ENCODE data around the gene NRL. TPM values are rescaled to one million over a fixed set of nuclear protein-coding genes. Genes with fewer than 3 reads are reported as not detected.

Gene NRL
- total RNA-seq, 2 donors from 2014 or later: 0.88 to 2.7 TPM

GRCh38 chr14:24129410-24129998, 14.8 kb upstream of the NRL start:
- no peak for DNase-seq
- Histone ChIP-seq H3K27me3 (no peaks in the 10 kb centered on the region), H3K9ac (ENCODE audit: low read depth in 2 of 2, low read length in 2 of 2) (no peak overlapping the region), H3K4me1 (no peaks in the 10 kb centered on the region), H3K9me3 (no peaks in the 10 kb centered on the region), H3K36me3 (no peaks in the 10 kb centered on the region), H3K27ac (no peak overlapping the region), H3K4me3 (no peak overlapping the region)
- intact Hi-C loops (cut with DNase I): no loop called here
- TF ChIP-seq, protein P1, sequence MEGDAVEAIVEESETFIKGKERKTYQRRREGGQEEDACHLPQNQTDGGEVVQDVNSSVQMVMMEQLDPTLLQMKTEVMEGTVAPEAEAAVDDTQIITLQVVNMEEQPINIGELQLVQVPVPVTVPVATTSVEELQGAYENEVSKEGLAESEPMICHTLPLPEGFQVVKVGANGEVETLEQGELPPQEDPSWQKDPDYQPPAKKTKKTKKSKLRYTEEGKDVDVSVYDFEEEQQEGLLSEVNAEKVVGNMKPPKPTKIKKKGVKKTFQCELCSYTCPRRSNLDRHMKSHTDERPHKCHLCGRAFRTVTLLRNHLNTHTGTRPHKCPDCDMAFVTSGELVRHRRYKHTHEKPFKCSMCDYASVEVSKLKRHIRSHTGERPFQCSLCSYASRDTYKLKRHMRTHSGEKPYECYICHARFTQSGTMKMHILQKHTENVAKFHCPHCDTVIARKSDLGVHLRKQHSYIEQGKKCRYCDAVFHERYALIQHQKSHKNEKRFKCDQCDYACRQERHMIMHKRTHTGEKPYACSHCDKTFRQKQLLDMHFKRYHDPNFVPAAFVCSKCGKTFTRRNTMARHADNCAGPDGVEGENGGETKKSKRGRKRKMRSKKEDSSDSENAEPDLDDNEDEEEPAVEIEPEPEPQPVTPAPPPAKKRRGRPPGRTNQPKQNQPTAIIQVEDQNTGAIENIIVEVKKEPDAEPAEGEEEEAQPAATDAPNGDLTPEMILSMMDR (IDR thresholded peaks at IDR 0.05): no peak

DNA sequence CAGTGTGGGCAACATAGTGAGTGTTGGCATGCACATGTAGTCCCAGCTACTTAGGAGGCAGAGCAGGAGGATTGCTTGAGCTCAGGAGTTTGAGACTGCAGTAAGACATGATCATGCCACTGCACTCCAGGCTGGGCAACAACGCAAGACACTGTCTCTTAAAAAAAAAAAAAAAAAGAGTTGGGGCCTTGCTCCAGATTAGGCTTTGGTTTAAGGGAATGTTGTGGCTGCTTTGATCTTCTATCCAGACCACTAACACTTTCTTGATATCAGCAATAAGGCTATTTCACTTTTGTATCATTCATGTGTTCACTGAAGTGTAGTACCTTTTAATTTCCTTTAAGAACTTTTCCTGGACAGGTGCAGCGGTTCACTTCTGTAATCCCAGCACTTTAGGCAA, 12.9 kb upstream of the NRL start:
- Histone ChIP-seq H3K27ac (no peak overlapping the region), H3K4me3 (no peak overlapping the region), H3K9me3 (no peaks in the 10 kb centered on the region), H3K9ac (ENCODE audit: low read depth in 2 of 2, low read length in 2 of 2) (no peak overlapping the region), H3K27me3 (no peaks in the 10 kb centered on the region), H3K4me1 (no peaks in the 10 kb centered on the region), H3K36me3 (no peaks in the 10 kb centered on the region)
- no peak for DNase-seq
- intact Hi-C loops (cut with DNase I): no loop called here
- TF ChIP-seq, protein P1 (IDR thresholded peaks at IDR 0.05): no peak

- H3K27me3 ChIP-seq: no peaks in the 10 kb centered on the region
- no peak overlapping the region for H3K27ac ChIP-seq
- H3K9ac ChIP-seq (ENCODE audit: low read depth in 2 of 2, low read length in 2 of 2): no peak overlapping the region
- TF ChIP-seq, protein P1 (IDR thresholded peaks at IDR 0.05): no peak
- no peaks in the 10 kb centered on the region for H3K36me3 ChIP-seq
- H3K4me3 ChIP-seq: no peak overlapping the region
- no peaks in the 10 kb centered on the region for H3K4me1 ChIP-seq
- intact Hi-C loops (cut with DNase I): no loop called here
- H3K9me3 ChIP-seq: no peaks in the 10 kb centered on the region
- no peak for DNase-seq
Observed at GRCh38 chr14:24126939-24127338, 12.2 kb upstream of the NRL start.

DNA sequence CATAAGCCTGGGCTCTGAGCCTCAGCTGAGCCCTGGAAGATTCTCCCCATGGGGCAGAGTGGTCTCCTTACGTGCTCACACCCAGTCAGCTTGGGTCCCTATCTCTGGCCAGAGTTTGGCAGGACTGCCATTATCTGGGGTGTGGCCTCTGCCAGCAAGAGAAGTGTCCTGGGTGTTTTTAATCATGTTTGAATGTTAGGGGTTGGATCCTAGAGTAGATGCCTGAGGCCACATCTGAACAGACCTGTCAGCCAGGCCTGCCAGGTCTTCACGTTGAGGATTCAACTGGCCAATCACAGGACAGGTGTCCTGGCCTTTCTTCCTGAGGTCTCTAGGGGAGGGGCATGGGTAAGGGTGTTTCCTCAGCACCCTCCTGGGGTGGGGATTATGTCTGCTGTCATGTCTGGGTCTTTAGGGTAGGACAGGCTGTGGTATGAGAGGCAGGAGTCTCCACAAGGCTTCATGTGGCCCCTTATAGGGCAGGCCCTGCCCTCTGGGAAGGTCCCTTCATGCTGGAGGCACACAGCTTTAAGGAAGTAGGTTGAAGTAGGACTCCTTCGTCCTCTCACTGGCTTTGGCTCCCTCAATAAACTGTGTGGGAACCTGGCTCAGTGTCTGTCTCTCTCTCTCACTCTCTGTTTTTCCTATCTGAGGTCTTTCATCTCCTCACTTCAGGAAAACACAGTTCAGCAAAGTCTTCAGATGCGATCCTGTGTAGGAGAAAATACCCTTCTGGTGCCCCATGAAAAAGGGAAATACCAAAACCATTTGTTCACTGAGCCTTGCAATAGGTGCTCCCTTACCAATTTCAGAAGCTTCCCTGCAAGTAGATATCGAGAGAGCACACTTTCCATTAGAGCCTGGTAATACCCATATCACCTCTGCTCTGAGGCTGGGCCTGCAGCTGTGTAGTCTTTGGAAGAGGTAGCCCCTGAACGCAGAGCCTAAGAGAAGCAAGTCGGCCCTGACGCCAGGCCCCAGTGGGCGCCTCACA, 9.0 kb upstream of the NRL start:
- Histone ChIP-seq H3K27me3 (no peaks in the 10 kb centered on the region), H3K4me3 (no peak overlapping the region), H3K4me1 (no peaks in the 10 kb centered on the region), H3K9ac (ENCODE audit: low read depth in 2 of 2, low read length in 2 of 2) (no peak overlapping the region), H3K27ac (no peak overlapping the region), H3K9me3 (no peaks in the 10 kb centered on the region), H3K36me3 (peaks cover 11% of the 10 kb centered on the region)
- intact Hi-C loops (cut with DNase I): no loop called here
- no peak for DNase-seq
- TF ChIP-seq, protein P1 (IDR thresholded peaks at IDR 0.05): no peak

DNA sequence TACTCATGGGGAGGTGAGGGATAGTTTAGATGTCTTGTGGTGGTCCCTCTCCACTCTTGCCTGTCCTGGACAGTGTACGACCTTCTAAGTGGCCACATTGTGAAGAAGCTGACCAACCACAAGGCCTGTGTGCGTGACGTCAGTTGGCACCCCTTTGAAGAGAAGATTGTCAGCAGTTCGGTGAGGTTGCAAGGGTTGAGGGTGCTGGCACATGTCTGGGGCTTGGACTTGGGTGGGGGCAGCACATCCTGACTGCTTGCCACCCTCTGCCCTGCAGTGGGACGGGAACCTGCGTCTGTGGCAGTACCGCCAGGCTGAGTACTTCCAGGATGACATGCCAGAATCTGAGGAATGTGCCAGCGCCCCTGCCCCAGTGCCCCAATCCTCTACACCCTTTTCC, 8.1 kb upstream of the NRL start:
- Histone ChIP-seq H3K36me3 (peaks cover 17% of the 10 kb centered on the region), H3K4me3 (no peak overlapping the region), H3K9me3 (no peaks in the 10 kb centered on the region), H3K27me3 (no peaks in the 10 kb centered on the region), H3K27ac (no peak overlapping the region), H3K9ac (ENCODE audit: low read depth in 2 of 2, low read length in 2 of 2) (no peak overlapping the region), H3K4me1 (no peaks in the 10 kb centered on the region)
- intact Hi-C loops (cut with DNase I): no loop called here
- TF ChIP-seq, protein P1 (IDR thresholded peaks at IDR 0.05): no peak
- DNase-seq: no peak

Data from colonic mucosa (tissue), 4 donors.